HL-60 (cell line): Measurements from ENCODE around the gene DARS1.

Source experiments
- DNase-seq, 2 experiments: peaks; one replicate each; pipeline ENCODE4 v3.0.0-alpha.2; 2010 to 2020; ENCODE audit warnings: low read depth in 1 of 2, low spot score in 1 of 2
- H3K27ac ChIP-seq: fragments of 250-450 bp; sonication (Bioruptor Pico); replicated peaks from 2 replicates; pipeline ENCODE4 v1.5.1; 2020; ENCODE audit warnings: mild to moderate bottlenecking, moderate library complexity
- H3K27me3 ChIP-seq: fragments of 250-450 bp; sonication (Bioruptor Pico); 2 replicates; pipeline ENCODE4 v1.5.1; 2021; ENCODE audit warnings: mild to moderate bottlenecking, moderate library complexity; ENCODE audit not compliant: insufficient read depth, poor library complexity, severe bottlenecking
- H3K4me3 ChIP-seq: replicated peaks from 2 replicates; pipeline ENCODE4 v1.5.1; 2011; ENCODE audit warnings: mild to moderate bottlenecking, control low read depth, low read length; ENCODE audit not compliant: insufficient read depth
- GABPA ChIP-seq: IDR thresholded peaks from 2 replicates; pipeline ENCODE4 v1.6.1; 2012; ENCODE audit warnings: low read depth
- POLR2AphosphoS5 ChIP-seq: IDR thresholded peaks from 2 replicates; pipeline ENCODE4 v1.6.1; 2012; ENCODE audit warnings: low read depth
- SPI1 ChIP-seq: IDR thresholded peaks from 2 replicates; pipeline ENCODE4 v1.6.1; 2012; ENCODE audit warnings: low read depth, mild to moderate bottlenecking, borderline replicate concordance
- TF ChIP-seq, protein P1 (sequence below): IDR thresholded peaks from one replicate; pipeline ENCODE4 v1.5.1; 2011; ENCODE audit warnings: low read length, control low read depth, inconsistent platforms; ENCODE audit not compliant: insufficient read depth
- TF ChIP-seq, protein P2 (sequence below): IDR thresholded peaks from 2 replicates; pipeline ENCODE4 v1.6.1; 2012; ENCODE audit warnings: low read depth; ENCODE audit not compliant: insufficient replicate concordance

Gene DARS1

DNA sequence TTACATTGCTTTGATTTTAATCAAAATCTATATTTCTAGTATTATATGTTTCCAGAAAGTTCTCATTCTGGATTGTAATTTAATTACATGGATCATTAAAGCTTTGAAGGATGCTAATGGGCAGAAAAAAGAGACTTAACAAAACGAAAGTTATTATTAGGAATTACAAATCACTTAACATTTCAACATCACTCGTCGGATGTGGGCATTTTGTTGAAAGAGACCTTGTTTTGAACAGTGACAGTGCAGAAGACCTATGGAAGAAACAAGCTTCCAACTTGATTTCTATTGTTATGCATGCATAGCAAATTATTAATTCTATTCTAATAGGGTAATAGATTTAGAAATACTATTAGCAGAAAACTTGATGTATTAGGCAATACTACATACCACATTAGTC is 31.4 kb upstream of the DARS1 start:
- Histone ChIP-seq H3K4me3 (no peak overlapping the region), H3K27me3 (no peaks in the 10 kb centered on the region), H3K27ac (no peak overlapping the region)
- TF ChIP-seq SPI1: no peak
- TF ChIP-seq, protein P1, sequence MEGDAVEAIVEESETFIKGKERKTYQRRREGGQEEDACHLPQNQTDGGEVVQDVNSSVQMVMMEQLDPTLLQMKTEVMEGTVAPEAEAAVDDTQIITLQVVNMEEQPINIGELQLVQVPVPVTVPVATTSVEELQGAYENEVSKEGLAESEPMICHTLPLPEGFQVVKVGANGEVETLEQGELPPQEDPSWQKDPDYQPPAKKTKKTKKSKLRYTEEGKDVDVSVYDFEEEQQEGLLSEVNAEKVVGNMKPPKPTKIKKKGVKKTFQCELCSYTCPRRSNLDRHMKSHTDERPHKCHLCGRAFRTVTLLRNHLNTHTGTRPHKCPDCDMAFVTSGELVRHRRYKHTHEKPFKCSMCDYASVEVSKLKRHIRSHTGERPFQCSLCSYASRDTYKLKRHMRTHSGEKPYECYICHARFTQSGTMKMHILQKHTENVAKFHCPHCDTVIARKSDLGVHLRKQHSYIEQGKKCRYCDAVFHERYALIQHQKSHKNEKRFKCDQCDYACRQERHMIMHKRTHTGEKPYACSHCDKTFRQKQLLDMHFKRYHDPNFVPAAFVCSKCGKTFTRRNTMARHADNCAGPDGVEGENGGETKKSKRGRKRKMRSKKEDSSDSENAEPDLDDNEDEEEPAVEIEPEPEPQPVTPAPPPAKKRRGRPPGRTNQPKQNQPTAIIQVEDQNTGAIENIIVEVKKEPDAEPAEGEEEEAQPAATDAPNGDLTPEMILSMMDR: no peak
- no peak for TF ChIP-seq POLR2AphosphoS5
- TF ChIP-seq, protein P2, sequence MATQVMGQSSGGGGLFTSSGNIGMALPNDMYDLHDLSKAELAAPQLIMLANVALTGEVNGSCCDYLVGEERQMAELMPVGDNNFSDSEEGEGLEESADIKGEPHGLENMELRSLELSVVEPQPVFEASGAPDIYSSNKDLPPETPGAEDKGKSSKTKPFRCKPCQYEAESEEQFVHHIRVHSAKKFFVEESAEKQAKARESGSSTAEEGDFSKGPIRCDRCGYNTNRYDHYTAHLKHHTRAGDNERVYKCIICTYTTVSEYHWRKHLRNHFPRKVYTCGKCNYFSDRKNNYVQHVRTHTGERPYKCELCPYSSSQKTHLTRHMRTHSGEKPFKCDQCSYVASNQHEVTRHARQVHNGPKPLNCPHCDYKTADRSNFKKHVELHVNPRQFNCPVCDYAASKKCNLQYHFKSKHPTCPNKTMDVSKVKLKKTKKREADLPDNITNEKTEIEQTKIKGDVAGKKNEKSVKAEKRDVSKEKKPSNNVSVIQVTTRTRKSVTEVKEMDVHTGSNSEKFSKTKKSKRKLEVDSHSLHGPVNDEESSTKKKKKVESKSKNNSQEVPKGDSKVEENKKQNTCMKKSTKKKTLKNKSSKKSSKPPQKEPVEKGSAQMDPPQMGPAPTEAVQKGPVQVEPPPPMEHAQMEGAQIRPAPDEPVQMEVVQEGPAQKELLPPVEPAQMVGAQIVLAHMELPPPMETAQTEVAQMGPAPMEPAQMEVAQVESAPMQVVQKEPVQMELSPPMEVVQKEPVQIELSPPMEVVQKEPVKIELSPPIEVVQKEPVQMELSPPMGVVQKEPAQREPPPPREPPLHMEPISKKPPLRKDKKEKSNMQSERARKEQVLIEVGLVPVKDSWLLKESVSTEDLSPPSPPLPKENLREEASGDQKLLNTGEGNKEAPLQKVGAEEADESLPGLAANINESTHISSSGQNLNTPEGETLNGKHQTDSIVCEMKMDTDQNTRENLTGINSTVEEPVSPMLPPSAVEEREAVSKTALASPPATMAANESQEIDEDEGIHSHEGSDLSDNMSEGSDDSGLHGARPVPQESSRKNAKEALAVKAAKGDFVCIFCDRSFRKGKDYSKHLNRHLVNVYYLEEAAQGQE: no peak
- TF ChIP-seq GABPA: no peak
- no peak for DNase-seq

DNA sequence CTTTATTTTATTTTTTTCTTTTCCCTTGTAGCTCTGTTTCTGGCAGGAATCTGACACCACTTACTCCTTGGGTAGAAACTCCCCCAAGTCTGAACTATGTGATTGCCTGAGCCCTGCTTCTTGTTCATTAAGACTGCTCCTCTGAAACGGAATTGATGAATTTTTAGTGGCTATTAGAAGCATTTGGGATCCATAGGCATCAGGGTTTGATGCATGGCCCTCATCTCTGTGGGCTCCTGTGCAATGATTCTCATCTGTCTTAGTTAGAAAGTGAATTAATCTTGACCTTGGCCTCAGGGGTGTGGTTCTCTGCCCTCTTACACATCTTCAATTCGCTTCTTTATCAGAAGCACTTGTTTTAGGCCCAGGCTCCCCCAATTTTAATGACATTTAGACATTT is 31.0 kb upstream of the DARS1 start:
- H3K27me3 ChIP-seq: no peaks in the 10 kb centered on the region
- no peak for DNase-seq
- no peak overlapping the region for H3K4me3 ChIP-seq
- no peak overlapping the region for H3K27ac ChIP-seq
- TF ChIP-seq GABPA (no peak), SPI1 (no peak), POLR2AphosphoS5 (no peak)
- TF ChIP-seq, protein P2: no peak
- TF ChIP-seq, protein P1: no peak

DNA sequence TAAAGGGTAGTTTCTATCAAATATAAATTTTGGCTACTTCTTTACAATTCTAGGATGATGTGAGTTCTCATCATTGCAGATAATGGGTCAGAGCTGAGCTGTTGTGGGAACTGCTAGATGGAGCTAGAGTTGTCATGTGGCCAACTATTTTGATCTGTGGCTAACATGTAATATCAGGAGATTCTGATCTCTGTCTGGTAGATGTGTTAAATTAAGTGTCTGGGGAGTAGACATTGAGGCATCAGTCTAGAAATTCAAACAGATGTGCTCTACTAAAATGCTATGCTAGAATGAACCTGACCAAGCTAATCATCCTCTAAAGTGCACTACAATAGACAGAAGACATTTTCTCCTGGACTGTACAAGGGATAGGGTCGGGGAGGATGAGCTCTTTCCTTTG is 30.3 kb upstream of the DARS1 start:
- TF ChIP-seq POLR2AphosphoS5 (no peak), GABPA (no peak), SPI1 (no peak)
- TF ChIP-seq, protein P2: no peak
- TF ChIP-seq, protein P1: no peak
- H3K27ac ChIP-seq: no peak overlapping the region
- no peak overlapping the region for H3K4me3 ChIP-seq
- no peaks in the 10 kb centered on the region for H3K27me3 ChIP-seq
- DNase-seq: no peak
